Epidermal melanocyte (primary cell): ENCODE results near the gene GNAT1.
"Not testable (repeated sequence)": the region's sequence is repeated elsewhere in the genome, so short reads cannot be mapped to it uniquely, and the experiment has no call there.

Experiments used
- DNase-seq: peaks from one replicate; pipeline ENCODE4 v3.0.0; 2011; ENCODE audit warnings: low spot score; ENCODE audit not compliant: insufficient read length

GNAT1 gene

GRCh38 chr3:50238549-50239026 is 47.2 kb downstream of the GNAT1 start:
- DNase-seq = no peak

DNA sequence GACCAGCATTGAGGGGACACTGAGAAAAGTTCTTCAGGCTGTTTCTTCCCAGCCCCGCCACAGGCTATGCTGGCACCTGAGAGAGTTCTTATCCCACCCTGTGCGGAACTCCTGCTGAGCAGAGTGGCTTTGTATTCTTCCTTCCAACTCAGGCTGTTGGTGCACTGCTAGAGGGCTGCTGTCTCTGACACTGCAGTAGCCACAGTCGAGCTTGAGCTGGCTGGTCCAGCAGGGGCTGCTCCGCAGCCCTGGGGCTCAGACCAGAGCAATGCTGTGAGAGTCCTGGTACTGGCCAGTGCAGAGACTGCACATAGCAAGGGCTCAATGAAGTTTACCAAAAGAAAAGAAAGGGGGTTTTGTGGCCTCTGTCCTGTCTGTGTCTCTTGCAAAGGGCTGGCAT is 48.2 kb downstream of the GNAT1 start:
- DNase-seq = no peak

- no peak for DNase-seq
Observed at GRCh38 chr3:50241163-50241562, 49.8 kb downstream of the GNAT1 start.

- no peak for DNase-seq
Observed at GRCh38 chr3:50241713-50242380, 50.4 kb downstream of the GNAT1 start.

GRCh38 chr3:50242381-50242770 is 51.0 kb downstream of the GNAT1 start:
- DNase-seq = no peak

GRCh38 chr3:50242851-50243542 is 51.6 kb downstream of the GNAT1 start:
- DNase-seq = no peak

DNA sequence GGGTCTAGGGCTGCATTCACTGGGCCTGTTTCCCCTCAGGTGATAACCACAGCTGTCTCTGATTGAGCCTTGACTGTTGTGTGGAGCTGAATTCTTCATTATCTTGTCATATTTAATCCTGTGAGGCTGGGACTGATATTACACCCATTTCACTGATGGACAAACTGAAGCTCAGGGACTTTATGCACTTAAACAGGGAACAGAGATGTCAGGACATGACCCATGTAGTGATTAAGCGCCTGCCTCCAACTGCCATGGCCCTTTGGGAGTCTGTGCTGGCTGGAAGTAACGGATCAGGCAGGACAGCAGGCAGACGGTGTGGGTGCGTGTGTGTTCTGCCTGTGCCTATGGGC is 52.1 kb downstream of the GNAT1 start:
- no peak for DNase-seq

DNA sequence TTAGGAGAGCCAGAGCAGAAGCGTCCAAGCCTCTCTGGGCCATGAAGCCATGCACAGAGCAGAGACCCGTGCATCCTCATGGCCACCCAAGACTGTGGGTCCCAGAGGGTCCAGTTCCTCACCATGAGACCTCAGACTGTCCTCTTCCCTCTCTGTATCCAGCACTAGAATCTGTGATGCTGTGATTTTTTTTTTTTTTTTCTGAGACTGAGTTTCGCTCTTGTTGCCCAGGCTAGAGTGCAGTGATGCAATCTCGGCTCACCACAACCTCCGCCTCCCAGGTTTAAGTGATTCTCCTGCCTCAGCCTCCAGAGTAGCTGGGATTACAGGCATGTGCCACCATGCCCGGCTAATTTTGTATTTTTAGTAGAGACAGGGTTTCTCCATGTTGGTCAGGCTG is 53.4 kb downstream of the GNAT1 start:
- not testable (repeated sequence) for DNase-seq

GRCh38 chr3:50245251-50245745 is 53.9 kb downstream of the GNAT1 start:
- DNase-seq = no peak

GRCh38 chr3:50245831-50246516 is 54.6 kb downstream of the GNAT1 start:
- DNase-seq = peak; percentile 83

- DNase-seq = no peak
Observed at GRCh38 chr3:50246517-50246954, 55.1 kb downstream of the GNAT1 start.
